ENCODE measurements around the gene API5.

Gene API5

DNA sequence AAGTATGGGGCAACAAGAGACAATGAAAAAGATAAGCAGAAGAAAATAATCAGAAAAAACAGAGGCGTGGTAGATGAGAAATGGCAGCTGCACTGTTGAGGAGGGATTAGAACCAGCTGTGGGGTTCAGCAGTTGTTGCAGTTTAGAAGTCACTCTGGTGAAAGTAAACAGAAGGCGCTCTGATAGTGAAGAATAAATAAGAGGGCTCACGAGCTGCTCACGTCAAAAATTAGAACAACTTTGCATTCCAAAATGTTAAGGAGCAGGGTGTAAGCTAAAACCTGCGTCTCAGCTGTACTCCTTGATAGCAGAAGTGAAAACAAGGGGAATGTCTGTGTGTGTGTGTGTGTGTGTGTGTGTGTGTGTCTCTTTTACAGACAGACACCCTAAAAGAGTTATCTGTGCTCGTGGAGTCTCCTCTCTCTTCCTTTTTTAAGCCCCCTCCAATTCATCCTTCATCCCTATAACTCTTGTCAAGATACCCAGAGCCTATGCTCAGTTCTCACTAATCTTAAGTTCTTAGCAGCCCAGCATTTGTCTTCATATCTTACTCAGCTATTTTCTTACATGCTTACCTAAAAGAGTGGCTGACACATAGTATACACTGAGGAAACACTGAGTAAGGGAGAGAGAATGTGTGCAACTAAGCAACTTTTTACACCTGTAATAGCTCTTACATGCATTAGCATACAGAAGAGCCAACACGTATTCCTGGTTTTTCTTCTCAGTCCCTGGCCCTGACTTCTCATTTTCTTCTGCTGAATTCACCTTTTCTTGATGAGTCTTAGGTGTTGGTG lies 55.8 kb downstream of the API5 start:
- Histone ChIP-seq H3K36me3 (ENCODE audit: control insufficient read depth, insufficient read depth, low read length) (no peaks in the 10 kb centered on the region), H3K4me3 (ENCODE audit: low read length) (no peak overlapping the region), H3K4me1 (ENCODE audit: control insufficient read depth, insufficient read depth, low read length) (peaks cover 15% of the 10 kb centered on the region), H3K9ac (ENCODE audit: low read length) (no peak overlapping the region), H3K27me3 (ENCODE audit: control insufficient read depth, insufficient read depth, low read length) (no peaks in the 10 kb centered on the region), H3K9me3 (ENCODE audit: control insufficient read depth, low read length) (no peaks in the 10 kb centered on the region)

DNA sequence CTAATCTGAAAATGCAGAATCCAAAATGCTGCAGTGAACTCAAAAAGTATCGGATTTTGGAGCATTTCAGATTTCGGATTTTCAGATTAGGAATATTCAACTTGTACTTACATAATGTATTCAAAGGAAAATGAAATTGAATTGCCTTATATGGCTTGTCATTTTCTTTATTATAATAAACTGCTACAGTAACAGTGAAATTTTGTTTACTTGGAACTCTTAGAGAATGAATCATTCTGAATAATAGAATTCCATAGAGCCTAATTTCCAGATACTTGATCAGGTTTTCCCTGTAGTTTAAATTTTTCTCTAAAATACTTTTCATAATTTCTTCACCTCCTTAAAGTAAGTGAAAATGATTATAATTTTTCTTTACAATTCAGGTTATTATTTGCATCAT lies 64.3 kb downstream of the API5 start:
- H3K4me1 ChIP-seq (ENCODE audit: control insufficient read depth, insufficient read depth, low read length), result peaks cover 11% of the 10 kb centered on the region
- no peaks in the 10 kb centered on the region for H3K27me3 ChIP-seq (ENCODE audit: control insufficient read depth, insufficient read depth, low read length)
- no peak overlapping the region for H3K9ac ChIP-seq (ENCODE audit: low read length)
- H3K4me3 ChIP-seq (ENCODE audit: low read length), result no peak overlapping the region
- H3K9me3 ChIP-seq (ENCODE audit: control insufficient read depth, low read length), result no peaks in the 10 kb centered on the region
- no peaks in the 10 kb centered on the region for H3K36me3 ChIP-seq (ENCODE audit: control insufficient read depth, insufficient read depth, low read length)

DNA sequence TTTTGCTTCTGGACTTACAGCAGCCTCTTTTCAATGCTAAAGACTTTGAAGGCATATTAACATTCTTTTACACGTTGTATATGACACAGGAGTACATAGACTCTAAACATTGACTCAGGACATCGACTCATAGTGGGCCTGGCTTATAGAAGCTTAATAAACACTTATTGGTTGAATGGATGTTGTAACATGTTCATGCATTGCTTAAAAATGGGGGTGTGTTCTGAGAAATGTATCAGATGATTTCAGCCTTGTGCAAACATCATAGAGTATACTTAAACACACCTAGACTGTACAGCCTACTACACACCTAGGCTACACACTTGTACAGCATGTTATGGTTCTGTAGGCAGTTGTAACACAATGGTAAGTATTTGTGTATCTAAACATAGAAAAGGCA lies 64.8 kb downstream of the API5 start:
- H3K9me3 ChIP-seq (ENCODE audit: control insufficient read depth, low read length), result no peaks in the 10 kb centered on the region
- H3K36me3 ChIP-seq (ENCODE audit: control insufficient read depth, insufficient read depth, low read length), result no peaks in the 10 kb centered on the region
- no peaks in the 10 kb centered on the region for H3K27me3 ChIP-seq (ENCODE audit: control insufficient read depth, insufficient read depth, low read length)
- peaks cover 11% of the 10 kb centered on the region for H3K4me1 ChIP-seq (ENCODE audit: control insufficient read depth, insufficient read depth, low read length)
- no peak overlapping the region for H3K9ac ChIP-seq (ENCODE audit: low read length)
- H3K4me3 ChIP-seq (ENCODE audit: low read length), result no peak overlapping the region

DNA sequence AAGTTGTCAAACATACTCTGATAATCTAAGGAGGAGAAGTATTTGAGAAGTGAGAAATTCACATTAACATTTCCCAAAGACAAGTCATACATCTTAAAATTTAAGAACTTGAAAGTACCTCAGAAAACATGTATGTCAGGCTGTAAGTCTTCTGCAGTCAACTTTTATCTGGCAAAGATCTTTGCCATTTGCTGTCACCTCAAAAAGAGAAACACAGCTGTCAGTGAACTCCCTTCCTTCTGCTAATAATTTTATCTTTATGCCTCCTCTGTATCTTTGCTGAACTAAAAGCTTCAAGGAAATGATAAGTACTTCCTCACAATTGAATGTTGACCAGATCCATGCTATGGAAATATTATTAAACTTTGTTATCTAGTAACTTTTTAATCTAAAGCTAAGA lies 65.6 kb downstream of the API5 start:
- Histone ChIP-seq H3K36me3 (ENCODE audit: control insufficient read depth, insufficient read depth, low read length) (no peaks in the 10 kb centered on the region), H3K4me3 (ENCODE audit: low read length) (no peak overlapping the region)

DNA sequence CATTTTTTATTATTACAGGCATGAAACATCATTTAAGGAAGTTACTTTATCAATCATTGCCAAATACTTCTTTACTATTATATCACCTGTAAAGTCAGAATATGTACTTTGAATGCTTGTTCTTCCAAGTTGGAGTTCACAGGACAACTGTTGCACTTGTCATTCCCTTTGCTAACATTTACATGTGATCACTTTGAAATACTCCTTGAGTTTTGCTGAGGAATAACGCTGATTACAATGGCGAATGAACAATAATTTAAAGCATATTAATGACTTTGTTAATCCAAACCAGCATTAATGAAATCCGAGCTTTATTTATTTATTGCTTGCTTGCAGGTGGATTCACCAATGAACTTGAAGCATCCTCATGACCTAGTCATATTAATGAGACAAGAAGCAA lies 67.1 kb downstream of the API5 start:
- H3K27me3 ChIP-seq (ENCODE audit: control insufficient read depth, insufficient read depth, low read length), result no peaks in the 10 kb centered on the region
- no peak overlapping the region for H3K4me3 ChIP-seq (ENCODE audit: low read length)
- peaks cover 11% of the 10 kb centered on the region for H3K4me1 ChIP-seq (ENCODE audit: control insufficient read depth, insufficient read depth, low read length)
- no peaks in the 10 kb centered on the region for H3K36me3 ChIP-seq (ENCODE audit: control insufficient read depth, insufficient read depth, low read length)
- no peak overlapping the region for H3K9ac ChIP-seq (ENCODE audit: low read length)
- no peaks in the 10 kb centered on the region for H3K9me3 ChIP-seq (ENCODE audit: control insufficient read depth, low read length)

More for the DNA sequence above, 65.6 kb downstream of the API5 start:
- Histone ChIP-seq H3K9me3 (ENCODE audit: control insufficient read depth, low read length) (no peaks in the 10 kb centered on the region), H3K4me1 (ENCODE audit: control insufficient read depth, insufficient read depth, low read length) (peaks cover 11% of the 10 kb centered on the region), H3K27me3 (ENCODE audit: control insufficient read depth, insufficient read depth, low read length) (no peaks in the 10 kb centered on the region), H3K9ac (ENCODE audit: low read length) (no peak overlapping the region)

DNA sequence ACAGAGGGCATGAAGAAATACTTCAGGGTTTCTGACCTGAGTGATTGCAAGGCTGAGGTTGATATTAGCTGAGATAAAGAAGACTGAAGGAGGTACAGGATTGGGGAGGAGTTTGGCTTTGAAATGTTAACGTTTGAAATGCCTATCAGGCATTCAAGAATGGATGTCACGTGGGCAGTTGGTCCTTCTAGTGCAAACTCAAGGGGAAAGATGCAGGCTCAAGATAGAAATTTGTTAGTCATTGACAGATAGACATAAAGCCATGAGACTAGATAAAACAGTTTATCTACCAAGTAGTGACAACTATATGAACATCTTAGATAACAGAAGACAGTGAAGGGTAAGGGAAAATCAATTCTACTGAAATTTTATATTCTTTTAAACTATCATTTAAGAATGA lies 70.0 kb downstream of the API5 start:
- Histone ChIP-seq H3K4me1 (ENCODE audit: control insufficient read depth, insufficient read depth, low read length) (peaks cover 11% of the 10 kb centered on the region), H3K9me3 (ENCODE audit: control insufficient read depth, low read length) (no peaks in the 10 kb centered on the region), H3K27me3 (ENCODE audit: control insufficient read depth, insufficient read depth, low read length) (no peaks in the 10 kb centered on the region), H3K36me3 (ENCODE audit: control insufficient read depth, insufficient read depth, low read length) (no peaks in the 10 kb centered on the region), H3K9ac (ENCODE audit: low read length) (no peak overlapping the region), H3K4me3 (ENCODE audit: low read length) (no peak overlapping the region)

DNA sequence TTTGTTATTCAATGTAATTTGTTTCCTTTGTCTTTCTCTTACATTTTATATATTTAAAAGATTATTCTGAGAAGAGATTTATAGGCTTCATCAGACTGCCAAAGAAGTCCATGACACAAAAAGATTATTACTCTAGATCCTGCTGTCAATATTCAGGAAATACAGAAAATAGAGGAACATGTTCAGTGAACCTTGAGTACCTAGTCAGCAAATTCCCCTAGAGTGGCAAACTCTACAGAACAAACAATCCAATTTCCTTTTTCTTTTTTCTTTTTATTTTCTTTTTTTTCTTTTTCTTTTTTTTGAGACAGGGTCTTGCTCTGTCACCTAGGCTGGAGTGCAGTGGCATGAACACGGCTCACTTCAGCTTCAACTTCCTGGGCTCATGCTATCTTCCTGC lies 70.8 kb downstream of the API5 start:
- no peak overlapping the region for H3K4me3 ChIP-seq (ENCODE audit: low read length)
- H3K9ac ChIP-seq (ENCODE audit: low read length), result no peak overlapping the region
- H3K27me3 ChIP-seq (ENCODE audit: control insufficient read depth, insufficient read depth, low read length), result no peaks in the 10 kb centered on the region
- no peaks in the 10 kb centered on the region for H3K9me3 ChIP-seq (ENCODE audit: control insufficient read depth, low read length)
- peaks cover 3% of the 10 kb centered on the region for H3K4me1 ChIP-seq (ENCODE audit: control insufficient read depth, insufficient read depth, low read length)
- H3K36me3 ChIP-seq (ENCODE audit: control insufficient read depth, insufficient read depth, low read length), result no peaks in the 10 kb centered on the region

DNA sequence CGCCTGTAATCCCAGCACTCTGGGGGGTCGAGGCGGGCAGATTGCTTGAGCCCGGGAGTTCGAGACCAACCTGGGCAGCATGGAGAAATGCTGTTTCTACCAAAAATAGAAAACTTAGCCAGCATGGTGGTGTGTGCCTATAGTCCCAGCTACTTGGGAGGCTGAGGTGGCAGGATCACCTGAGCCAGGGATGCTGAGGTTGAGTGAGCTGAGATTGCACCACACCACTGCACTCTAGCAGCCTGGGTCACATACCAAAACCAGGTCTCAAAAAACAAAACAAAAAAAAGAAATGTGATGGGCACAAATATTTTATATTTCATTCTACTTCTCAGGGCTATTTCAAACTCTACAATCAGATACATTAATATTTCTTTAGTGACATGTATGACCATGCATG lies 72.6 kb downstream of the API5 start:
- H3K9me3 ChIP-seq (ENCODE audit: control insufficient read depth, low read length), result no peaks in the 10 kb centered on the region
- no peaks in the 10 kb centered on the region for H3K4me1 ChIP-seq (ENCODE audit: control insufficient read depth, insufficient read depth, low read length)
- no peak overlapping the region for H3K9ac ChIP-seq (ENCODE audit: low read length)
- no peaks in the 10 kb centered on the region for H3K27me3 ChIP-seq (ENCODE audit: control insufficient read depth, insufficient read depth, low read length)
- no peaks in the 10 kb centered on the region for H3K36me3 ChIP-seq (ENCODE audit: control insufficient read depth, insufficient read depth, low read length)
- no peak overlapping the region for H3K4me3 ChIP-seq (ENCODE audit: low read length)

DNA sequence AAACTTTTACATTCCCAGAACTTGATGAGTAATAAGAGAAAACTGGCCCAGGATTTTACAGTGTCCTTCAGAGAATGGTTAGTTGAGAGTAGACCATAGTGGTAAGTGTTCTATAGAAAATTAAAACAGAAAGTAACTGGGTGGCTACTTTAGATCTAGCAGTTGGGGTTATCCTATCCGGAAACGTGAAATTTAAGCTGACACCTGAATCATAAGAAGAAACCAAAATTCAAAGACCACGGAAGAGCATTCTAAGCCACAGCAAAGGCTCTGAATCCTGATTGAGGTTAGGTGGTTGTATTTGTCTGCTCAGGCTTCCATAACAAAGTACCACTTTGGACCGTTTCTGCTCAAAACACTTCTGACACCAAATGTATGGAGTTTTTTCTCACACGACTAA lies 80.9 kb downstream of the API5 start:
- no peaks in the 10 kb centered on the region for H3K27me3 ChIP-seq (ENCODE audit: control insufficient read depth, insufficient read depth, low read length)
- H3K4me1 ChIP-seq (ENCODE audit: control insufficient read depth, insufficient read depth, low read length), result peaks cover 7% of the 10 kb centered on the region
- no peaks in the 10 kb centered on the region for H3K9me3 ChIP-seq (ENCODE audit: control insufficient read depth, low read length)
- no peaks in the 10 kb centered on the region for H3K36me3 ChIP-seq (ENCODE audit: control insufficient read depth, insufficient read depth, low read length)
- no peak overlapping the region for H3K4me3 ChIP-seq (ENCODE audit: low read length)
- no peak overlapping the region for H3K9ac ChIP-seq (ENCODE audit: low read length)

DNA sequence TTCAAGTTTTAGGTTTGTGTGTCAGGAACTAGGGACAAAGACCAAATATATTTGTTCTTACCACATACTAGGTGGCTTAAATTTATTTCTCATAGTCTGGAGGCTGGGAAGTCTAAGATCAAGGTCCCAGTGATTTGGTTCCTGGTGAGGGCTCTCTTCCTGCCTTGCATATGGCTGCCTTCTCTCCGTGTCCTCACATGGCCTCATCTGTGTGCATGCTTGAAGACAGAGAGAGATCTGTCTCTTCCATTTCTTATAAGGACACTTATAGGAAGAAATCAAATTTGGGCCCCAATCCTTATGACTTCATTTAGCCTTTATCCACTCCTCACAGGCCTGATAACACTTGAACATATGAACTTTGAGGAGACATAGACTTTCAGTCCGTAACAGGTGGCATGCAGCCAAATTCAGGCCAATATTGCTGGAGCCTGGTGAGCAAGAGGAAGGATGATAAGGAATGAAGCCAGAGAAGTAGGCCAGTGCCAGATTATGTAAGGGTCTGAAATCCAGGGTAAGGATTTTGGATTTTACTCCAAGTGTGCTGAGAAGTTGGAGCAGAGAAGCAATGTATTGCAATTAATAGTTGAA lies 82.1 kb downstream of the API5 start:
- Histone ChIP-seq H3K27me3 (ENCODE audit: control insufficient read depth, insufficient read depth, low read length) (no peaks in the 10 kb centered on the region), H3K9ac (ENCODE audit: low read length) (no peak overlapping the region), H3K36me3 (ENCODE audit: control insufficient read depth, insufficient read depth, low read length) (no peaks in the 10 kb centered on the region), H3K4me1 (ENCODE audit: control insufficient read depth, insufficient read depth, low read length) (peaks cover 7% of the 10 kb centered on the region), H3K4me3 (ENCODE audit: low read length) (no peak overlapping the region), H3K9me3 (ENCODE audit: control insufficient read depth, low read length) (no peaks in the 10 kb centered on the region)
